Measurements from ENCODE around the gene VTI1A.
A peak's percentile ranks its signal among the peaks of the same experiment; 100 is the strongest.
"Not testable (repeated sequence)": the region's sequence is repeated elsewhere in the genome, so short reads cannot be mapped to it uniquely, and the experiment has no call there.

Gene VTI1A

DNA sequence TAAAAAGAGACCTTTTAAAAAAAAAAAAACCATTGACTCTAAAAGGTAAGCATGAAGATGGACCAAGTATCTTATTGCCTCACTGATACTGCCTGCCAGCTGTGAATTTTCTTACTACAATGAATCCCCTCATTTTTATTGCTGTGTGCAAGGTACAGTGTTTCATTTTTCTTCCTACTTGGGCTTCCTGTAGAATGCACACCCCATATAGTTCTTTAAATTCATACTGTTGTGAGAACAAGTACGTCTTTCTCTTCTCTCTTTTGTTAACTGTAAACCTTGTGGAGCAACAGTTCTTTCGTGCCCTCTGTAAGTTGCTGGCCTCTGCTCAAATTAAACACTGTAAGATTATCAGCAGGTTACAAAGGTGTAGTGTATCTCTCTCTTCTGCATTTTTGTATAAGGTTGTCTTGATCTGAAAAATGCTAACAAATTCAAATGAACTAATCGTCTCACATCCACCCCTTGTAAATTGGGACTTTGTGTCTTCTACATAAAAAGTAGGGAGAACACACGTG is 105.6 kb downstream of the VTI1A start:
- DNase-seq = no peak

DNA sequence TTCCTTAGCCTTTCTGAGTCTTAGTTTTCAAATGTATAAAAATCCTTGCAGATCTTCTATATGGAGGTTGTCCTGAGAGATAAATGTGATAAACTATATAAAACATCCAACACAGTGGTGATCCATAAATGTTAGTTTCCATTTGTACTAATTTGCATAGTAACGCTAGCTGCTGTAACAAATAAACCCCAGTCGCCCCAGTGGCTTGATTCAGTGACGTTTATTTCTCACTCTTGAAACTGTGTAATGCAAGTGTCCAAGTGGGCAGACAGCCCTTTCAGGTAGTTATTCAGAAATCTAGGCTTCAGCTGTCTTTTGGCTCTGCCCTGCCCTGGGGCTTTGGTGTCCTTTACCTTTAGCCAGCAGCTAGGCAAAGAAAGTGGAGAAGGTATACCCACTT is 106.3 kb downstream of the VTI1A start:
- no peak for DNase-seq

DNA sequence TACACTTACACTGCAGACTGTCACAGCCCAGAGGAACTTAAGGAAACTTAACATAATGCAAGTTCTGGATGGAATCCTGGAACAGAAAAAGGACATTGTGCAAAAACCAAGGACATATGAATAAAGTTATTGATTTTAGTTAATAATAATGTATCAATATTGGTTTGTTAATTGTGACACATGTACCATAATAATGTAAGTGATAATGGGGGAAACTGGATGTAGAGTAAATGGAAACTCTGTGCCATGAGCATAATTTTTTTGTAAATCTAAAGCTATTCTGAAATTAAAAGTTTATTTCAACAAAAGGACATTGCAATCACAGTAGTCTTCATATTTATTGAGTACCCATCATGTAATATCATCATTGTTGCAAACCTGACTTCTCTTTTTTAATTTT is 107.2 kb downstream of the VTI1A start:
- no peak for DNase-seq

- no peak for DNase-seq
Observed at GRCh38 chr10:112557197-112557596, 110.2 kb downstream of the VTI1A start.

- DNase-seq = no peak
Observed at GRCh38 chr10:112558476-112559142, 111.6 kb downstream of the VTI1A start.

DNA sequence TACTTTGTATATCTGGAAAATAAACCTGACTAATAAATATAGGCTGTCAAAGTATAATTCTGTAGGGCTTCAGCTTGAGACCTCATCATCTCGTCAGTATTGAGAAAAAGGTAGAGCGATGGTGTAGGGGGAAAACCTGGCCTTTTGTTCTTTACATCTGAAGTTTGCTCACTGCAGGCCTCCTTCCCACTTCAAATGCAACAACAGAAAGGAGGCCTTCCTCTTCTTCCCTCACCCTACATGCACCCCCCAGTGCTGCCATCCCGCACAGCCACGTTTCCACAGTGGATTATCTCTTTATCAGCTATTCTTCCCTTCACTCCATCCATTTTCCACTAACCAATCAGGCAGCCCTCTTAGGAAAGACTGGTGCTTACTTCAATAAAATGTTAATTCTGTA is 112.3 kb downstream of the VTI1A start:
- DNase-seq = no peak

DNA sequence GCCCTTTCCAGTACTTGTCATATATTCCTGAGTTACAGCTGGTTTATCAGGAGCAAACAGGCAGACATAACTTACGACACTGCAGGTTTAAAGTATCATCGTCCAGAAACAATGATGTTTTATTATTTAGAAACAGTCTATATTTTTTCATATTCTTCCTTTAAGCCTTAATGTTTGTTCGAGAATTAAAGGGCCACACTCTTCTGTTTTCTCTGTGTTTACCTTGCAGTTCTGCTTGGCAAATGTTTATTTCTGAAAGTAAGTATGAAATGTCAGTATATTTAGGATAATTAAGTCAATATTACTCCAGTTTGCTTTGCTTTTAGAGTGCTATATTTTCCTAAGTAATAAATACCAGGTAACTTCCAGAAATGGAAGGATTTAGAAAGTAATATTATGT is 115.1 kb downstream of the VTI1A start:
- peak; percentile 56 for DNase-seq

DNA sequence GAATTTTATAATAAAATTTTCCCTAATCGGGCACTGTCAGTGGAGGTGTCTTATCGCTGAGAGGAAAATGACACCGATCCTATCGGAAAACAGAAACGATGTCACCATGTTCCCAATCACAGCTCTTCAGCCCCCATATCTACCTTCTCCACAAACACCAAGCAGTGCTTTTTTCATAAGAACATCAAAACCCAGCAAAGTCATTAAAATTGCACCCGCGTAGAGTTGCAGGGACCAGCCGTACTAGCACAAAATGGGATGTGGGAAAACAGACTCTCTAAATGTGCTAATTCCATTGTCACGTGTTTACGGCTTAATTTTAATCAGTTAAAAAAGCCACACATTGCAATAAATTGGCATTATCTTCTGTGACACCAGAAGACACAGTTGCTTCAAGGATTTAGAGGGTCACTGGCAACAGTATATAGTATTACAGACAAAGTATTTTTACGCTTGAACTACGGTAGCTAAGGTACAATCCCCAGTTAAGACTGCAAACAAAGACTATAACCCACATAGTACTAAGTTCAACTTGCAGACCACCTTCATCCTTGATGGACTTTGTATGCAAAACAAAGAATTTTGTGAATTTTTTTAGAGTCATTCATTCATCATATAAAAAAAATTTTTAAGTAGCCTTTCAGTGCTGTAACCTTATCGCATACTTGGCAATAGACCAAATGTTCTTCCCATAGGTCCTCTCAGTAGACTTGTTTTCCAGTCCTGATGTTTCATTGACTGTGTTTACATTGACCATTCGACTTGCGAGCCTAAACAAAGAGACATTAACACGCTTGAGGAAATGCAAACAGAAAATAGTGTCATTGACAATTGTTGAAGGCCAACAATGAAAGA is 116.0 kb downstream of the VTI1A start:
- DNase-seq = peak; percentile 99

DNA sequence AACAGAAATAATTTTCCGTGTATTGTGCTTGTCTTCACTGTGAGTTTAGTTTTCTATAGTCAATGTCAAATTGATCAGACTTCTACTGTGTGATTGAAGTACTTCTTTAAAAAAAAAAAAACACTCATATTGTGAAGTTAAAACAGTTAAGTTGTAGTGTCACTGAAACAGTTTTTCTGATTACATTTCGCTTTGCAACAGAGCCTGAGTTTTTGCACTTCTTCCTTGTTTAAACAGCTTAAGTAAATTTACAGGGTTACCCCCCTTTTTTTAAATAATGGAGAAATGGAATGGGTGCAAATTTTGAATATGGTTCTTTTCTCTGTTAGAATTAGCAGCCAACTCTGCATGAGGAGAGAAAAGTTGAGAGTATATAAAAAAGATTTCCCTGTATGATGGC is 117.3 kb downstream of the VTI1A start:
- no peak for DNase-seq

GRCh38 chr10:112565434-112566053 is 118.5 kb downstream of the VTI1A start:
- DNase-seq = peak; percentile 88

- no peak for DNase-seq
Observed at GRCh38 chr10:112570585-112570984, 123.6 kb downstream of the VTI1A start.

DNA sequence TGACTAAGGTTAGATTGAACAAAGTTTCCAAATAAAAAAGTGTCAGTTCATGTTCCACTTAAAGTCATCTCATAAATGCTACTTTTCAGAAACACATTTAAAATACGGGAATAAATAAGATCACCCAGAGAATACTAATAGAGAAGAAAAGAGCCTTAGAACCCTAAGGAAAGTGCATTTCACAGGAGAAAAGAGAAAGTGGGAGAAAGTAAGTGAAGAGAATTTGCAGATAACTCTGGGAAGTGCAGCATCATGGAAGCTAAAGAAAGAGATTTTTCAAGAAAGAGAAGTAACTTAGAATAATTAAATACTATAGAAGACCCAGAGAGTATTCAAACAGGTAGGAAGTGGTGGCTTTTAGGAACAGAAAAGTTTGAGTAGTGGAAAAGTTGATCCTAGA is 132.6 kb downstream of the VTI1A start:
- no peak for DNase-seq

DNA sequence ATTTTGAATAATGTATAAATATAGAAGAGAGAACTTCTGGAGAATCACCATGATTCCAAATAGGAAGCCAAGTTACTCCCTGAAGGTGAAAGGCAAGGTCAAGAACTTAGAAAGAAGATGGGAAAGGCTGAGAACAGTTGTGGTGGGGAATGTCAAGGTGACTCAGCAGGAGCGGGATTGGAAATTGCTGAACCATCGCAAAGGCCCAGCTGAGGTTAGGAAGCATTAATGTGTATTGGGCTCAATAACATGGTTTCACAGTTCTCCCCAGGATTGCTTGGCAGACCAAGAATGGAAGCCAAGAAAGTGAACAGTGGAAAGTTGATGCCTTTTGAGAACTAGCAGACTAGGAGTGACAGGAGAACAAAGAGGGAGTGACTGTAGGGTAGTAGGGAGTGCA is 133.3 kb downstream of the VTI1A start:
- no peak for DNase-seq

DNA sequence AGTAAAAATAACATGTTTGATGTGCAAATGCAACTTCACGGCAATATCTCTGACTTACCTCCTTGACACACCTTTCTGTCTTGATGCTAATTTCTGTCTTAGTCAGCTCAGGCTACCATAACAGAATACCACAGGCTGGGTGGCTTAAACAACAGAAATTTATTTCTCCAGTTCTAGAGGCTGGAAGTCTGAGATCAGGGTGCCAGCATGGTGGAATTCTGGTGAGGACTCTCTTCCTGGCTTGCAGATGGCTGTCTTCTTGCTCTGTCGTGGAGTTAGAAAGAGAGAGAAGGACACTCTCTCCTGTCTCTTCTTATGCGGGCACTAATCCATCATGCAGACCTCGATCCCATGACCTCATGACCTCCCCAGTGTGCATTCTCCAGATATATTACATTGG is 134.9 kb downstream of the VTI1A start:
- no peak for DNase-seq

DNA sequence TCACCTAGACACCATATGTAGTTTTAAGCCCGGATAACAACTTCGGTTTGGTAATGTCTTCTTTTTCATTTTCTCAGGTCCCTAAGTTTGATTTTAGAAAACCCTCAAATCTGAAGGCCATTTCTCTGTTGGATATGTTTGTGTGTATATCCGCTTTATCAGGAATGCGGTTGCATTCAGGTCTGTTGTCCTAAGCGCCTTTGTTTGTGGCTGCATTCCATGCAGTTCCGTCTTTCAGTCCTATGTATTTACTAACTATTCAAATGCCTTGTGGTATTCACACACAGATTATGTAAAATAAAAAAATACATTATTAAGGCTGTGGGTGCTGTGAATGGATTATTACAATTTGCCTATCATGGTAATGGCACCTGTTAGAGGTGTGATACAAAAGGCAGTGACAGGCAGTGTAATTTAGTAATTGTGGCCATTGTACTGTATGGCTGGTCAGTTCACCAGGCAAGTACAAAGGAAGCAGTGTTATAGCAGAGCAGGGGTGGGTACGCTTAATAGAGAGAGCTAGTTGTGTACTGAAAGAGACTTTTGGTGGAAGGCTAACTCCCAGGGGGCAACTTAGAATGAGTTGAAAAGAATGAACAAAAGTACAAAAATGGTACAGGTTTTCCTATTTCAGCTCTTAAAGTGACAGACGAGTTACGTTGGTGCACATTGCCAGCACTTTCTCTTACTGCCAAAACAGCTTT is 136.4 kb downstream of the VTI1A start:
- DNase-seq = no peak

- no peak for DNase-seq
Observed at GRCh38 chr10:112584276-112584675, 137.3 kb downstream of the VTI1A start.

GRCh38 chr10:112585126-112585525 is 138.1 kb downstream of the VTI1A start:
- no peak for DNase-seq

DNA sequence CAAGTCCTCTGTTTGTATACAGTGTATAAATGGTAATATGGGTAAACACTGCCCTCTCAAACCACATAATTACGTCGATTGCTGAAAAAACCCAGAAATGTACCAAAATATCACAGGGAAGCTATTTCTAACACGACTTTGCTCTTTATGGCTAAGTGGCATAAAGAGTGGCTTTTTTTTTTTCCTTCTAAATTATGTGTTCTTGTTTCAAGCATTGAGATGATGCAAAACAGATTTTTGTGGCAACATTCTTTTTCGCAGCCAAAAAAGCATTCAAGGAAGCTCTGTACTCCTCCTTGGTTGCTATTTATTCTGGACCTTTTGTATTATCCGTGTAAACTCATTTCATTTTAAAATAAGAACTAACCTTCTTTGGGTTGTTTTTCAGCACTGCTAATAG is 138.9 kb downstream of the VTI1A start:
- DNase-seq = no peak

- DNase-seq = no peak
Observed at GRCh38 chr10:112587729-112588128, 140.7 kb downstream of the VTI1A start.

DNA sequence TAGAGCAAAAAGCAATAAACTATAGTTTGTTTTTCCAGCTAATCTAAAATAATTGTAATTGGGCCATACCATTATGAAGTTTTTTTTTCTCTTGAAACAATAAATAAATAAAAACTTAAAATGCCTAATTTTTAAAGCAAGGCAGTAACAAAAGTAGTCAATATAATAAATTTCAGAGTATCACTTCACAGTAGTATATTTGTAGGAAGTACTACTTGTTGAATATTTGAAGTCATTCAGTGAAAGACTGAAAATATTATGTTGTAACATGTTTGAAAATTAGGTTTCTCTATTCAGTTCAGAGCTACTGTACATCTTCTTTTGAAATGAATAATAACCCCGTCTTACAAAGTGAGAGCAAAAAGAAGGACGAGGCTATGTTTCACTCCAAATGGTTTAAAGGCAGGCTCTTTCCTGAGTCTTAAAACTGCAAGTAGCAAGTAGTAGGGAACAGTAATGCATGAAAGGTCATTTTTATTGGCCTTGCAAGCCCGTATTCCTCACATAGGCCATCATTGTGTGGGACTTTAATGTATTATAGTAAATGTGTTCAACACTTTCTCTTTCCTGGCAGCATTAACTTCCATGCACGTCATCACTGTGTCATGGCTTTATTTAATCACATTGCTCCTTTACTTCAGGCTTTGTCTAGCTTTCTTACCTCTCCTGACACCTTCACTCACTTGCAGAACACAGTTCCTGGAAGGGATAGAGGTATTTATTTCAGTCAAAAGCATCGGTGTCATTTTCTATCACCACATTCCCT is 141.4 kb downstream of the VTI1A start:
- no peak for DNase-seq

DNA sequence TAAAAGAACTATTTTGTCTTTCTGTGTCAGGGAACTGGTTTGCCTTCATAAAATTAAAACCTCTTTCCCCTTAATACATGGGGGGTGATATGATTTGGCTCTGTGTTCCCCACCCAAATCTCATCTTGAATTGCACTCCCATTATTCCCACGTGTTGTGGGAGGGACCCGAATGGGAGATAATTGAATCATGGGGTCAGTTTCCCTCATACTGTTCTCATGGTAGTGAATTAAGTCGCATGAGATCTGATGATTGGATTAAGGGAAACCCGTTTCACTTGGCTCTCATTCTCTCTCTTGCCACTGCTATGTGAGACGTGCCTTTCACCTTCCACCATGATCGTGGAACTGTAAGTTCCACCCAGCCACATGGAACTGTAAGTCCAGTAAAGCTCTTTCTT is 142.1 kb downstream of the VTI1A start:
- DNase-seq = no peak

DNA sequence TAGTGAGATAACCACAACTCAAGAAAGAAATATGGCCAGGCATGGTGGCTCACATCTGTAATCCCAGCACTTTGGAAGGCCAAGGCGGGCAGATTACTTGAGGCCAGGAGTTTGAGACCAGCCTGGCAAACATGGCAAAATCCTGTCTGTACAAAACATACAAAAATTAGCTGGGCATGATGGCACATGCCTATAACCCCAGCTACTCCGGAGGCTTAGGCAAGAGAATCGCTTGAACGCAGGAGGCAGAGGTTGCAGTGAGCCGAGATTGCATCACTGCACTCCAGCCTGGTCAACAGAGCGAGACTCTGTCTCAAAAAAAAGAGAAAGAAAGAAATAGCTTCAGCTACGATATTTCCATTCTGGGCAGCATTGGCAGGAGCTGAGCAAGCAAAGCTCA is 143.8 kb downstream of the VTI1A start:
- not testable (repeated sequence) for DNase-seq
